CD8-positive, alpha-beta memory T cell (primary cell): Measurements from ENCODE around the gene ATP6V1F. TPM values are rescaled to one million over a fixed set of nuclear protein-coding genes. Genes with fewer than 3 reads are reported as not detected.

Experiments
- polyA plus RNA-seq: library from polyadenylated mRNA; unstranded; fragments of 300-500 nt; fragmentation: Illumina TruSeq; gene quantifications from one replicate; pipeline ENCODE4 v1.2.3, GENCODE V29; 2021
- total RNA-seq, 2 experiments: library from RNA; stranded (reverse); gene quantifications; one replicate each; pipeline ENCODE4 v1.2.3, GENCODE V29; 2021

Gene ATP6V1F
- total and polyA plus RNA-seq, 3 experiments from 2014 or later = 145 to 295 (median 147) TPM

Other genes with a start within 250 kb of the ATP6V1F start
- under 1 TPM; 0.22 to 0.61 TPM for gene GARIN1A, start 190.6 kb upstream of the ATP6V1F start, total RNA-seq
- gene GARIN1A, start 190.6 kb upstream of the ATP6V1F start, polyA plus RNA-seq = 0.37 TPM
- gene CALU, start 123.5 kb upstream of the ATP6V1F start, total RNA-seq = 10 to 100 TPM; 51.4 to 52.0 TPM
- gene CALU, start 123.5 kb upstream of the ATP6V1F start, polyA plus RNA-seq = 28.8 TPM
- not detected for gene OPN1SW, start 87.1 kb upstream of the ATP6V1F start, total RNA-seq
- gene OPN1SW, start 87.1 kb upstream of the ATP6V1F start, polyA plus RNA-seq = not detected
- gene CCDC136, start 70.9 kb upstream of the ATP6V1F start, total RNA-seq = 1 to 10 TPM; 8.7 to 9.0 TPM
- gene CCDC136, start 70.9 kb upstream of the ATP6V1F start, polyA plus RNA-seq = 2.6 TPM
- gene FLNC, start 32.5 kb upstream of the ATP6V1F start, total RNA-seq = not detected
- gene FLNC, start 32.5 kb upstream of the ATP6V1F start, polyA plus RNA-seq = not detected
- 1 to 10 TPM in 1 of 2 experiments, under 1 TPM in 1; 0.84 to 1.1 TPM for gene KCP, start 47.9 kb downstream of the ATP6V1F start, total RNA-seq
- gene KCP, start 47.9 kb downstream of the ATP6V1F start, polyA plus RNA-seq = not detected
- gene IRF5, start 75.1 kb downstream of the ATP6V1F start, total RNA-seq = 1 to 10 TPM; 7.1 to 7.8 TPM
- gene IRF5, start 75.1 kb downstream of the ATP6V1F start, polyA plus RNA-seq = 15.2 TPM
- 10 to 100 TPM; 80.5 to 82.1 TPM for gene TNPO3, start 192.3 kb downstream of the ATP6V1F start, total RNA-seq
- 43.1 TPM for gene TNPO3, start 192.3 kb downstream of the ATP6V1F start, polyA plus RNA-seq